Measurements from ENCODE around the gene EEA1.

The EEA1 gene

DNA sequence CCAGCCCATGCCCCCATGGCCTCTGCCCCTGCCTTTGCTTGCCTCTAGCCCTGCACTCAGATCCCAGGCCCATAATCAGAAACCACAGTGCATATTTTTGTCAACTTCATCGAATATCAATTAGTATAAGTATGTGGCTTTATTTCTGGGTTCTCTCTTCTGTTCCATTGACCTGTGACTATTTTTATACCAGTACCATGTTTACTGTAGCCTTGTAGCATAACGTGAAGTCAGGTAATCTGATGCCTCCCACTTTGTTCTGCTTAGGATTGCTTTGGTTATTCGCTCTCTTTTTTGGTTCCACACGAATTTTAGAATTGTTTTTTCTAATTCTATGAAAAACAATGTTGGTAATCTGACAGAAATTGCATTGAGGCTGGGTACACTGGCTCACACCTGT is 14.9 kb downstream of the EEA1 start:
- DNase-seq (ENCODE audit: low spot score): no peak
- TF ChIP-seq, protein P1, sequence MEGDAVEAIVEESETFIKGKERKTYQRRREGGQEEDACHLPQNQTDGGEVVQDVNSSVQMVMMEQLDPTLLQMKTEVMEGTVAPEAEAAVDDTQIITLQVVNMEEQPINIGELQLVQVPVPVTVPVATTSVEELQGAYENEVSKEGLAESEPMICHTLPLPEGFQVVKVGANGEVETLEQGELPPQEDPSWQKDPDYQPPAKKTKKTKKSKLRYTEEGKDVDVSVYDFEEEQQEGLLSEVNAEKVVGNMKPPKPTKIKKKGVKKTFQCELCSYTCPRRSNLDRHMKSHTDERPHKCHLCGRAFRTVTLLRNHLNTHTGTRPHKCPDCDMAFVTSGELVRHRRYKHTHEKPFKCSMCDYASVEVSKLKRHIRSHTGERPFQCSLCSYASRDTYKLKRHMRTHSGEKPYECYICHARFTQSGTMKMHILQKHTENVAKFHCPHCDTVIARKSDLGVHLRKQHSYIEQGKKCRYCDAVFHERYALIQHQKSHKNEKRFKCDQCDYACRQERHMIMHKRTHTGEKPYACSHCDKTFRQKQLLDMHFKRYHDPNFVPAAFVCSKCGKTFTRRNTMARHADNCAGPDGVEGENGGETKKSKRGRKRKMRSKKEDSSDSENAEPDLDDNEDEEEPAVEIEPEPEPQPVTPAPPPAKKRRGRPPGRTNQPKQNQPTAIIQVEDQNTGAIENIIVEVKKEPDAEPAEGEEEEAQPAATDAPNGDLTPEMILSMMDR (IDR thresholded peaks at IDR 0.05; ENCODE audit: extremely low read depth, insufficient read depth, missing control alignments): no peak
- in situ Hi-C loops (cut with MboI; ENCODE audit: low pct_unique_long_range_greater_than_20kb, low sequenced_read_pairs, unreplicated experiment): no loop called here

GRCh38 chr12:92912672-92913071 is 16.4 kb downstream of the EEA1 start:
- TF ChIP-seq, protein P1 (IDR thresholded peaks at IDR 0.05; ENCODE audit: extremely low read depth, insufficient read depth, missing control alignments): no peak
- in situ Hi-C loops (cut with MboI; ENCODE audit: low pct_unique_long_range_greater_than_20kb, low sequenced_read_pairs, unreplicated experiment): no loop called here
- DNase-seq (ENCODE audit: low spot score): no peak

DNA sequence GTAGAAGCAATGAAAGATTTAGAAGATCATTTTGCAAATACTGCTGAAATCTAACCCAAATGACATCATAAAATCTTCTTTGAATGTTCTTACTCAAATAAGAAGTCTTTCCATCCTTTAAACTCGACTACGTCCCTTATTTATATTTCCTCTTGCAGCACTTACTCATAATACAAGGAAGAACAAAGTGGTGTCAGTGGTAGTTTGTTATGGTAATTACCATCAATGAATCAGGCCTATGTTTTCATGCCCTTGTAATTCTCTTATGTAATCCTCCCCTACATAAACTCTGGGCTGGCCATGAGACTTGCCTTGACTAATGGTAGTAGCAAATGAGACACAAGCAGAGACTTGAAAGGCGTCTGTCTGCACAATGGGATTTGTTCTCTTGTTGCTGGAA is 17.0 kb downstream of the EEA1 start:
- TF ChIP-seq, protein P1 (IDR thresholded peaks at IDR 0.05; ENCODE audit: extremely low read depth, insufficient read depth, missing control alignments): no peak
- in situ Hi-C loops (cut with MboI; ENCODE audit: low pct_unique_long_range_greater_than_20kb, low sequenced_read_pairs, unreplicated experiment): no loop called here
- peak; percentile 8 for DNase-seq (ENCODE audit: low spot score)

DNA sequence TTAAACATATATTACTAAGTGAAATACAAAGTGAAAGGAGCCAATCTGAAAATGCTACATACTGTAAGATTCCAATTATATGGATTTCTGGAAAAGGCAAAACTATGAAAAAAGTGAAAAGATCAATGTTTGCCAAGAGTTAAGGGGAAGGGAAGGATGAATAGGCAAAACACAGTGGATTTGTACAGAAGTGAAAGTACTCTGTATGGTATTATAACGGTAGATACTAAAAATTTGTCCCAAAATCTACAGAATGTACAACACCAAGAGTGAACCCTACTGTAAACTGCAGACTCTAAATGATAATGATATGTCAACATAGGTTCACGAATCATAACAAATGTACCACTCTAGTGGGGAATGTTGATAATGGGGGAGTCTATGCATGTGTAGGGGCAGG is 17.8 kb downstream of the EEA1 start:
- TF ChIP-seq, protein P1 (IDR thresholded peaks at IDR 0.05; ENCODE audit: extremely low read depth, insufficient read depth, missing control alignments): no peak
- DNase-seq (ENCODE audit: low spot score): no peak
- in situ Hi-C loops (cut with MboI; ENCODE audit: low pct_unique_long_range_greater_than_20kb, low sequenced_read_pairs, unreplicated experiment): no loop called here

DNA sequence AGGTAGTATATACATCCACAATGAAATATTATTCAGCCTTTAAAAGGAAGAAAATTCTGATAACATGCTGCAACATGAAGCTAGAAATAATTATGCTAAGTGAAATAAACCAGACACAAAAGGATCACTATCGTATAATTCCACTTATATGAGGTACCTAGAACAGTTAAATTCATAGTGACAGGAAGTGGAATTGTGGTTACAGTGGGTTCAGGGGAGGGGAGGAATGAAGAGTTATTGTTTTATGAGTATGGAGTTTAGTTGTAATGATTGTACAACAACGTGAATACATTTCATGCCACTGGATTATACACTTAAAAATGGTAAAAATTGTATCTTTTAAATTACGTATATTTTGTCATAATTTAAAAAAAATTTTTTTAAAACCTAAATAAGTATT is 21.0 kb downstream of the EEA1 start:
- no peak for DNase-seq (ENCODE audit: low spot score)
- TF ChIP-seq, protein P1 (IDR thresholded peaks at IDR 0.05; ENCODE audit: extremely low read depth, insufficient read depth, missing control alignments): no peak
- in situ Hi-C loops (cut with MboI; ENCODE audit: low pct_unique_long_range_greater_than_20kb, low sequenced_read_pairs, unreplicated experiment): no loop called here

DNA sequence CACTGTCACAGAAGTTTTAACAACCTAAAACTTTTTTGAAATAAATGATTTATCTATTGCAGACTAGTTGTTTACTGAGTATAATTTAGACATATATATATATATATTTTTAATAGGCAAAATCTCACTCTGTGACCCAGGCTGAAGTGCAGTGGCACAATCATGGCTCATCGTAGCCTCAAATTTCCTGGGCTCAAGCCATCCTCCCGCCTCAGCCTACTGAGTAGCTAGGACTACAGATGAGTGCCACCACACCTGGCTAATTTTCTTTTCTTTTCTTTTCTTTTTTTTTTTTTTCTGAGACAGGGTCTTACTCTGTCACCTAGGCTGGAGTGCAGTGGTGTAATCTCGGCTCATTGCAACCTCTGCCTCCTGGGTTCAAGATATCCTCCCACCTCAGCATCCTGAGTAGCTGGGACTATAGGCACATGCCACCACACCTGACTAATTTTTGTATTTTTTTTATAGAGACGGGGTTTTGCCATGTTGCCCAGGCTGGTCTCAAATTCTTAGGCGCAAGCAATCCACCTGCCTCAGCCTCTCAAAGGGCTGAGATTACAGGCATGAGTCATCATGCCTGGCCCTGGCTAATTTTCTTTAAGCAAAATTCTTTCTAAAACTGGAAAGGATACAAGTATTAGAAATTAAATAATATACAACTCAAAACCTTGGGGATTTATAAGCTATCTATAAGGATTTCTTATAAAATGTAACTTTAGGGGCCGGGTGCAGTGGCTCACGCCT is 23.1 kb downstream of the EEA1 start:
- TF ChIP-seq, protein P1 (IDR thresholded peaks at IDR 0.05; ENCODE audit: extremely low read depth, insufficient read depth, missing control alignments): no peak

More for the DNA sequence above, 23.1 kb downstream of the EEA1 start:
- in situ Hi-C loops (cut with MboI; ENCODE audit: low pct_unique_long_range_greater_than_20kb, low sequenced_read_pairs, unreplicated experiment): no loop called here
- DNase-seq (ENCODE audit: low spot score): no peak
